OCI-LY3 (cell line): ENCODE results near the gene LAMC2.

Source experiments
- H2AFZ ChIP-seq: fragments of 200-600, 300-600 bp; shearing (Covaris generic); 2 replicates; pipeline ENCODE4 v1.6.0; 2014; ENCODE audit warnings: antibody characterized with exemption, low read depth, low read length
- H3K27ac ChIP-seq: fragments of 200-600, 300-600 bp; sonication (generic); 2 replicates; pipeline ENCODE4 v1.5.1; 2014; ENCODE audit warnings: mild to moderate bottlenecking, low read length, moderate library complexity, mixed read lengths
- H3K27me3 ChIP-seq: fragments of 200-600, 300-600 bp; sonication (generic); 2 replicates; pipeline ENCODE4 v1.6.1; 2014; ENCODE audit warnings: low read depth, low read length, mixed read lengths
- H3K36me3 ChIP-seq: fragments of 200-600, 300-600 bp; sonication (generic); replicated peaks from 2 replicates; pipeline ENCODE3; 2014; ENCODE audit warnings: low read depth, low read length, mixed read lengths
- H3K4me1 ChIP-seq: fragments of 300-600, 200-600 bp; sonication (generic); 2 replicates; pipeline ENCODE4 v1.6.1; 2014; ENCODE audit warnings: low read length, mixed read lengths
- H3K4me2 ChIP-seq: fragments of 200-600, 300-600 bp; sonication (generic); 2 replicates; pipeline ENCODE4 v1.6.1; 2014; ENCODE audit warnings: low read length, mixed read lengths
- H3K4me3 ChIP-seq: fragments of 300-600, 200-600 bp; sonication (generic); 2 replicates; pipeline ENCODE4 v1.5.1; 2014; ENCODE audit warnings: antibody characterized with exemption, mild to moderate bottlenecking, low read length, moderate library complexity
- H3K79me2 ChIP-seq: fragments of 300-600, 200-600 bp; shearing (Covaris generic); 2 replicates; pipeline ENCODE4 v1.6.1; 2014; ENCODE audit warnings: mild to moderate bottlenecking, low read length, mixed read lengths
- H3K9ac ChIP-seq: fragments of 300-600, 200-600 bp; shearing (Covaris generic); 2 replicates; pipeline ENCODE4 v1.6.0; 2014; ENCODE audit warnings: mild to moderate bottlenecking, low read length, moderate library complexity
- H3K9me3 ChIP-seq: fragments of 200-600, 300-600 bp; shearing (Covaris generic); 2 replicates; pipeline ENCODE4 v1.6.1; 2014; ENCODE audit warnings: low read length, mixed read lengths; ENCODE audit not compliant: insufficient read depth
- H4K20me1 ChIP-seq: fragments of 200-600, 300-600 bp; sonication (generic); 2 replicates; pipeline ENCODE4 v1.6.1; 2016; ENCODE audit warnings: low read length, mixed read lengths; ENCODE audit not compliant: insufficient read depth
- EZH2phosphoT487 ChIP-seq: fragments of 200-600 bp; shearing (Covaris generic); IDR thresholded peaks from 2 replicates; pipeline ENCODE4 v1.6.1; 2018; ENCODE audit warnings: antibody characterized with exemption, mixed run types, low read depth
- TF ChIP-seq, protein P1 (sequence below): fragments of 200-600, 300-600 bp; sonication (generic); IDR thresholded peaks from 2 replicates; pipeline ENCODE4 v1.5.1; 2014; ENCODE audit warnings: antibody characterized with exemption, low read length, low read depth

Gene LAMC2

GRCh38 chr1:183277821-183278738 is 92.0 kb downstream of the LAMC2 start:
- H3K36me3 ChIP-seq = no peaks in the 10 kb centered on the region
- no peak for TF ChIP-seq EZH2phosphoT487
- TF ChIP-seq, protein P1, sequence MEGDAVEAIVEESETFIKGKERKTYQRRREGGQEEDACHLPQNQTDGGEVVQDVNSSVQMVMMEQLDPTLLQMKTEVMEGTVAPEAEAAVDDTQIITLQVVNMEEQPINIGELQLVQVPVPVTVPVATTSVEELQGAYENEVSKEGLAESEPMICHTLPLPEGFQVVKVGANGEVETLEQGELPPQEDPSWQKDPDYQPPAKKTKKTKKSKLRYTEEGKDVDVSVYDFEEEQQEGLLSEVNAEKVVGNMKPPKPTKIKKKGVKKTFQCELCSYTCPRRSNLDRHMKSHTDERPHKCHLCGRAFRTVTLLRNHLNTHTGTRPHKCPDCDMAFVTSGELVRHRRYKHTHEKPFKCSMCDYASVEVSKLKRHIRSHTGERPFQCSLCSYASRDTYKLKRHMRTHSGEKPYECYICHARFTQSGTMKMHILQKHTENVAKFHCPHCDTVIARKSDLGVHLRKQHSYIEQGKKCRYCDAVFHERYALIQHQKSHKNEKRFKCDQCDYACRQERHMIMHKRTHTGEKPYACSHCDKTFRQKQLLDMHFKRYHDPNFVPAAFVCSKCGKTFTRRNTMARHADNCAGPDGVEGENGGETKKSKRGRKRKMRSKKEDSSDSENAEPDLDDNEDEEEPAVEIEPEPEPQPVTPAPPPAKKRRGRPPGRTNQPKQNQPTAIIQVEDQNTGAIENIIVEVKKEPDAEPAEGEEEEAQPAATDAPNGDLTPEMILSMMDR = no peak
- H3K27me3 ChIP-seq = peaks cover 11% of the 10 kb centered on the region; the same call in 1 of the 2 replicates
- H3K79me2 ChIP-seq = no peaks in the 10 kb centered on the region
- H4K20me1 ChIP-seq = no peaks in the 10 kb centered on the region
- H3K27ac ChIP-seq = no peak overlapping the region
- H3K4me1 ChIP-seq = no peaks in the 10 kb centered on the region
- H3K4me3 ChIP-seq = no peak overlapping the region
- H3K4me2 ChIP-seq = no peak overlapping the region
- H2AFZ ChIP-seq = no peak overlapping the region
- H3K9ac ChIP-seq = no peak overlapping the region
- no peaks in the 10 kb centered on the region for H3K9me3 ChIP-seq

- Histone ChIP-seq H3K9ac (no peak overlapping the region), H3K36me3 (no peaks in the 10 kb centered on the region), H2AFZ (no peak overlapping the region), H3K79me2 (no peaks in the 10 kb centered on the region), H3K27me3 (peaks cover 17% of the 10 kb centered on the region; the same call in 1 of the 2 replicates), H3K9me3 (no peaks in the 10 kb centered on the region), H4K20me1 (no peaks in the 10 kb centered on the region), H3K4me3 (no peak overlapping the region), H3K4me2 (no peak overlapping the region), H3K27ac (no peak overlapping the region), H3K4me1 (no peaks in the 10 kb centered on the region)
- no peak for TF ChIP-seq EZH2phosphoT487
- TF ChIP-seq, protein P1 = no peak
Observed at GRCh38 chr1:183278739-183279591, 92.9 kb downstream of the LAMC2 start.

DNA sequence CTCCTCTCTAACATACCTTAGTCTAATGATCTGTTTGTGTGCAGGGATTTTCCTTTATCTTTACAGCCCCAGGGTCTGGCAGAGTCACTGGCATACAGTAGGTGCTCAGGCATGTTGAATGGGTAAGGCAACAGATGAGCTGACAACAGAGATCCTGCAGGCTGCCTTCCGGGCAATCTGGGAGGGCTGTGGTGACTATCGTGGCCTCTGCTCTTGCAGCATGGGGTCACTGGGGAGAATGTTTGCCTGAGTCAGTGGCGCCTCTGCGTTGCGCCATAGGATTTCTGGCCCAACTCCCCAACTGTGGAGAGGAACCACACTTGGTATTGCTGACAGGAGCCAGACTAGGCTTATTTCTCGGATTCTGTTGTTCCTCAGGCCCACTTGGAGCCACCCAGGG is 93.8 kb downstream of the LAMC2 start:
- Histone ChIP-seq H3K27ac (no peak overlapping the region), H3K79me2 (no peaks in the 10 kb centered on the region), H3K4me1 (no peaks in the 10 kb centered on the region), H3K36me3 (no peaks in the 10 kb centered on the region), H3K4me3 (no peak overlapping the region), H3K9me3 (no peaks in the 10 kb centered on the region), H2AFZ (no peak overlapping the region), H4K20me1 (no peaks in the 10 kb centered on the region), H3K9ac (no peak overlapping the region), H3K4me2 (no peak overlapping the region), H3K27me3 (peaks cover 24% of the 10 kb centered on the region)
- TF ChIP-seq EZH2phosphoT487 = no peak
- TF ChIP-seq, protein P1 = no peak

GRCh38 chr1:183281039-183281438 is 95.0 kb downstream of the LAMC2 start:
- TF ChIP-seq EZH2phosphoT487 = no peak
- TF ChIP-seq, protein P1 = no peak
- Histone ChIP-seq H3K4me3 (no peak overlapping the region), H3K79me2 (no peaks in the 10 kb centered on the region), H3K4me2 (no peak overlapping the region), H3K9me3 (no peaks in the 10 kb centered on the region), H3K27me3 (peaks cover 30% of the 10 kb centered on the region), H3K9ac (no peak overlapping the region), H2AFZ (no peak overlapping the region), H3K27ac (no peak overlapping the region), H4K20me1 (no peaks in the 10 kb centered on the region), H3K36me3 (no peaks in the 10 kb centered on the region), H3K4me1 (no peaks in the 10 kb centered on the region)
